H1 (cell line): ENCODE data around the gene POLA2. TPM values are rescaled to one million over a fixed set of nuclear protein-coding genes. Genes with fewer than 3 reads are reported as not detected.

Source experiments
- SIX5 ChIP-seq: IDR thresholded peaks from 2 replicates; pipeline ENCODE4 v1.6.1; 2011; ENCODE audit warnings: mild to moderate bottlenecking, low read depth, low read length
- polyA plus RNA-seq, 7 experiments: library from polyadenylated mRNA; depleted of rRNA in 3 of 7; stranded (reverse) in 5 of 7; unstranded in 2 of 7; fragments of >200 nt in 5 of 7; fragments of 200-250 nt in 2 of 7; gene quantifications; 1 replicate in 5 of 7; 2 replicates in 1 of 7; 4 replicates in 1 of 7; pipeline versions ENCODE4 v1.2.1 to v1.2.3, GENCODE V29; 2011 to 2013; ENCODE audit warnings: missing spikeins in 2 of 7, mixed read lengths in 2 of 7
- total RNA-seq: library from RNA; stranded (reverse); fragmentation: NEBNext Ultra II Directional; extraction: Animal tissue kit (Norgen Biotek cat#: 25700); gene quantifications from 2 replicates; pipeline ENCODE4 v1.2.1, GENCODE V29; 2021

POLA2 gene
- total and polyA plus RNA-seq, 2 of the 8 experiments (the other 6 are each of a cell fraction or from before 2014, with no cell fraction given), result 31.2 to 55.9 TPM

DNA sequence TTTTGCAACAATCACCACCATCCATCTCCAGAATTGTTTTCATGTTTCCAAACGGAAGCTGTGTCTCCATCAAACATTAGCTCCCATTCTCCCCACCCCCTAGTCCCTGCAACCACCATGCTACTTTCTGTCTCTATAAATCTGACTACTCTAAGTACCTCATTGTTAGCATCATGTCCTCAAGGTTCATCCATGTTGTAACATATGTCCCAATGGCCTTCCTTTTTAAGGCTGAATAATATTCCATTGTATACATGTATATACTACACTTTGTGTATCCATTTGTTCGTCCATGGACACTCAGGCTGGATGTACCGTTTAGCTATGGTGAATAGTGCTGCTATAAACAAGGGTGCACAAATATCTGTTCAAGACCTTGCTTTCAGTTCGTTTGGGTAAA, 63.7 kb downstream of the POLA2 start (continued):
- no peak for TF ChIP-seq SIX5
